DMS114 treated with DMSO at 0.1 percent for 48 hours (cell line): ENCODE data around the gene SLC6A13.
"Not testable (repeated sequence)": the region's sequence is repeated elsewhere in the genome, so short reads cannot be mapped to it uniquely, and the experiment has no call there.

Experiments
- DNase-seq: peaks from one replicate; lab custom pipeline; 2025; ENCODE audit not compliant: unreplicated experiment; lab: John Stamatoyannopoulos, UW

The SLC6A13 gene

GRCh38 chr12:262817-263216, at the start of gene SLC6A13:
TSS of gene SLC6A13 (minus strand) at chr12:262836. CDS start at chr12:260052, 2,784 bp downstream.
- DNase-seq, result no peak

DNA sequence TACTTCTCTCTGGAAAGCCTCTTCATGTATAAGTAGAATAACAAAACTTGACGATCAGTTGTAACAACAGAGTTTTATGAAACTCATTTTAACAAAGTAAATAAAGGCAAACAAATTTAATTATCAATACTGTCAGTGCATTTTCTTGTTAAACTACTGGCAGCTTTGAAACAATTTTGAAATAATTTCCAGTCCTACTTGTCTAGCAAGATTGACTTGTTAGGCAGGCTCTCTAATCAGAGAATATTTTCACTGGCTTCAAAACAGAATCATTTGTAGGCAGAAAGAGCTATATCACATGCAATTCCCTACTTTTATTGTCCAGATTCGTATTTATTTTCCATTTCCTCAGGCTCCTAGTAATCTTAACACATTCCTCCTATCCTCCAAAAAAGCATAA, 45.9 kb upstream of the SLC6A13 start:
- DNase-seq, result no peak

DNA sequence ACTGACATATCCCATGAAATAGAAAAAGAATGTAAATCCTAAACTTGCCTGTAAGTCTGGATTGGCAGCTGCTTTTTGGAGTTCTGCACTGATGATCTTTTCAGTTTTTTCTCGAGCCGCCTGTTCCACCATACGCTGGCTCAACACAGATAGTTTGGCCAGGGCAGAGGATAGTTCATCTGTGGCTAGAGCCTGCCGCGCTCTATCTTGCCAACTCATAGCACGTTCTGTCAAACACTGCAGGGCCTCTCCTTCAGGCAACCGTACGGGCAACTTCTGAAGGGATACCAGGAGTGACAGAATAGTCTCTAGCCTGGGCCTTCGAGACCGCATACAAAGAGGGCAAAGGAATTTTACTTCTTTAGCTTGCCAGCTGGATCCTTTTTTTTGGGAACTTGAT, 44.8 kb upstream of the SLC6A13 start:
- no peak for DNase-seq

DNA sequence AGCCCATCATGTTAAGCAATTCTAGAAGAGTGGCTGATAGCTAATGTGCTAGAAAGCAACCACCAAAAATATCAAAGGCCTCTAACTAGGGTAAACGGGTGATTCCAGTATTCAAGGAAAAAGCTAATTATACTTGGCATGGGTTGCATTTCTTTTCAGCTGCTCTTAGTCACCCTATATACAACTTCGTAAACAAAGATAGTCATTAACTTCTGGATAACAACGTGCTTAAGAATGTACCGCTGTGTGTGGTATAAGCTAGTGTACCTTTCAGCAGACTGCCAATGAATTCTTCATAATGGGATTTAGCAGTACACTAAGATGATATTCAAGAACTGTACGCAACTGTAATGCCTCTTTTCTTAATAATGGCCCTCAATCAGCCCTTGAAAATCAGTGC, 42.2 kb upstream of the SLC6A13 start:
- DNase-seq, result no peak

GRCh38 chr12:302766-303165, 40.1 kb upstream of the SLC6A13 start:
- DNase-seq, result not testable (repeated sequence)

DNA sequence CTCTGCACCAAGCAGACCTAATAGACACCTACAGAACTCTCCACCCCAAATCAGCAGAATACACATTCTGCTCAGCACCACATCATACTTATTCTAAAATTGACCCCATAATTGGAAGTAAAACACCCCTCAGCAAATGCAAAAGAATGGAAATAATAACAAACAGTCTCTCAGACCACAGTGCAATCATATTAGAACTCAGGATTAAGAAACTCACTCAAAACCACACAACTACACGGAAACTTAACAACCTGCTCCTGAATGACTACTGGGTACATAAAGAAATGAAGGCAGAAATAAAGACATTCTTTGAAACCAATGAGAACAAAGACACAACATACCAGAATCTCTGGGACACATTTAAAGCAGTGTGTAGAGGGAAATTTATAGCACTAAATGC, 37.5 kb upstream of the SLC6A13 start:
- not testable (repeated sequence) for DNase-seq

- DNase-seq, result not testable (repeated sequence)
Observed at GRCh38 chr12:299511-299910, 36.9 kb upstream of the SLC6A13 start.

DNA sequence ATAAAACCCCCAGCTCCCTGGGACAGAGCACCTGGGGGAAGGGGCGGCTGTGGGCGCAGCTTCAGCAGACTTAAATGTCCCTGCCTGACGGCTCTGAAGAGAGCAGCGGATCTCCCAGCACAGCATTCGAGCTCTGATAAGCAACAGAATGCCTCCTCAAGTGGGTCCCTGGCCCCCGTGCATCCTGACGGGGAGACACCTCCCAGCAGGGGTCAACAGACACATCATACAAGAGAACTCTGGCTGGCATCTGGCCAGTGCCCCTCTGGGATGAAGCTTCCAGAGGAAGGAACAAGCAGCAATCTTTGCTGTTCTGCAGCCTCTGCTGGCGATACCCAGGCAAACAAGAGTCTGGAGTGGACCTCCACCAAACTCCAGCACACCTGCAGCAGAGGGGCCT, 35.4 kb upstream of the SLC6A13 start:
- DNase-seq, result not testable (repeated sequence)

- DNase-seq, result no peak
Observed at GRCh38 chr12:295132-295531, 32.5 kb upstream of the SLC6A13 start.

DNA sequence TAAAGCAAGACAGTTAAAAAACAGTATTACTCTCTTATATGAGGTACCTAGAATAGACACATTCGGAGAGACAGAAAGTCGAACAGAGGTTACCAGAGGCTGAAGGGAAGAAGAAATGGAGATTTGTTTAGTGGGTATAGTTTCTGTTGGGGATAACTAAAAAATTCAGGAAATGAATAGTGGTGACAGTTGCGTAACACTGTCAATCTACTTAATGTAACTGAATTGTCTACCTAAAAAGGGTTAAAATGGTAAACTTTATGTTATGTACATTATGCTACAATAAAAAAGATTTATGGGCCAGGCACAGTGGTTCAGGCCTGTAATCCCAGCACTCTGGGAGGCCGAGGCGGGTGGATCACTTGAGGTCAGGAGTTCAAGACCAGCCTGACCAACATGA, 30.6 kb upstream of the SLC6A13 start:
- DNase-seq, result no peak

DNA sequence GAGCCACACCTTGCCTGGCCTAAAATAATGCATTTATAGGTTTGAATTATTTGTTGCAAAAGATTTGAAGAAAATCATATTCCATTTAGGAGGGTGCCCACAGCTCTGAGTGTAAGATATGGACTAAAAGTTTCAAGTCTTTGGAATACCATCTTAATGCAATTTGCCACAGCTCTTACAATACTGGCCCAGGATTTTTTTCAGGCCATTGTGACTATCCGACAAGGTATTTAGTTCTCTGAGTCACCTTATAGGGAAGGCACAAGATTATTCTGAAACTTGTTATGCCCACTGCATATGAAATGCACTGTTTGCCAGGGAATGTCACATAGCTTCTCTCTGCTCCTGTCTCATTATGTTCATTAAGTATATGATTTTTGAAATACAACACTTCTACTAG, 29.6 kb upstream of the SLC6A13 start:
- no peak for DNase-seq

DNA sequence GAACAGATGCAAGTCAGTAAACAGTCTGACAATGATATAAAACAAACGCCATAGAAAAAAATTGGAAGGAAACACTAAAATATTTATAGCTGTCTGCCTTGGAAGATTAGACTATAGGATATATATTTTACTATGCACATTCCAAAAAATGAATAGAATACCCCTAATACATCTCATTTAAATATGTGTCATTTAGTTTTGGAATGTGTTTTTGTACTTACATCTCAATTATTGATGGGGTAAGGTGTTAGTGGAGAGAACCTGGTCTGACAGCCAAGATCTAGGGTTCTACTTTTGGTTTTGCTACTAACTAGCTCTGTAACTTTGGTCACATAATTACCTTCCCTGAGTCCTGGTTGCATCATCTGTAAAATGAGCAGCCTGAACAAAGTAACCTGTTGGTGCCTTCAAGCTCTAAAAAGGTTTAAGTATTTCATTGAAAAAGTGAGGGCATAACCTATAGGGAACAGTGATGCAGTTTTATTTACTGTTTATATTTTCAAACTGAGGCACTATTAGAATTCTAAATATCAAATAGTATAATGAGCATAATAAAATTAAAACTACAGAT, 28.6 kb upstream of the SLC6A13 start:
- no peak for DNase-seq

- no peak for DNase-seq
Observed at GRCh38 chr12:288687-289086, 26.1 kb upstream of the SLC6A13 start.

GRCh38 chr12:286531-287300, 24.1 kb upstream of the SLC6A13 start:
- no peak for DNase-seq

- DNase-seq, result no peak
Observed at GRCh38 chr12:278046-278445, 15.4 kb upstream of the SLC6A13 start.

DNA sequence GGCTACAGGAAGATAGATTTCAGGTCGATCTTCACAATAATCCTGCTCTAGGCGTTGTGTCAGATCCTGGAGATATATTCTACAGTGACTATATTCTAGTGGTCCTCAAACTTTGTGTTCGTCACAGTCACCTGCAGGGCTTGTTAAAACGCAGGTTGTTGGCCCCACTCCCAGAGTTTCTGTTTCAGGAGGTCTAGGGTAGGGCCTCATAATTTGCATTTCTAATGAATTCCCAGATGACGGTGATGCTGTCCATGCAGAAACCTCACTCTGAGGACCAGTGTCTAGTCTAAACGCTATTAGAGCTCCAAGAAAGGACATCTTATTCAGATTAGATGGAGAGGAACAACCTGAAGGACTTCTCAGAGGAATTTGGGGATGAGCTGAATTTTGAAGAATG, 13.2 kb upstream of the SLC6A13 start:
- DNase-seq, result no peak

DNA sequence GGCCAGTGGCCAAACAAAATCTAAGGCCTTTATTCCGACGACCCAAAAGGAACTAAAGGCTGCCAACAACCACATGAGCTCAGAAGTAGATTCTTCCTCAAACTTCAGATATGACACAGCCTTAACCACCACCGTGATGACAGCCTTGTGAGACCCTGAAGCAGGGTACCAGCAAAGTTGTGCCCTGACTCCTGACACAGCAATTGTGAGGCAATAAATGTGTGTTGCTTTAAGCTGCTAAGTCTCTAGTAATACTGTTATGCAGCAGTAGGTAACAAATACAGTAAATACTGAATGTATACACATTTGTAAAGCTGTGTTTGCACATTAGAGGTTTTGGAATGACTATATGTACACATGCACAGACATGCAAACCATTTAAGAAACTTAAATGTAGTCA, 10.7 kb upstream of the SLC6A13 start:
- DNase-seq, result no peak

DNA sequence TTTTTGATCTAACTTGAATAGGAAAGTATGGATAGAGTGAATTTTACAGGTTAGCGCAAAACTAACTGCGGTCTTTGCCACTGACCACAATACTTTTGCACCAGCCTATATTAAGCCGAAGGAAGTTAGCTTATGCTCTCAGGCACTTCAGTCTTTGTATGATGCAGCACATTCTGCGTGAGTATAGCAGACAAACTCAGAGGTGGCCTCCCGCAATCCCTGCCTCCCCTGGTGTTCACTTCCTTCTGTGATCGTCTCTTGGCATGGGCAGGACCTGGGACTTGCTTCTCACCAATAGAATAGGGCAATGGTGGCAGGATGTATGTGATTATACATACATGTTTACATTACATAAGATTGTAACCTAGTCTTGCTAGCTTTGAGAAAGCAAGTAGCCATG, 10.3 kb upstream of the SLC6A13 start:
- no peak for DNase-seq

DNA sequence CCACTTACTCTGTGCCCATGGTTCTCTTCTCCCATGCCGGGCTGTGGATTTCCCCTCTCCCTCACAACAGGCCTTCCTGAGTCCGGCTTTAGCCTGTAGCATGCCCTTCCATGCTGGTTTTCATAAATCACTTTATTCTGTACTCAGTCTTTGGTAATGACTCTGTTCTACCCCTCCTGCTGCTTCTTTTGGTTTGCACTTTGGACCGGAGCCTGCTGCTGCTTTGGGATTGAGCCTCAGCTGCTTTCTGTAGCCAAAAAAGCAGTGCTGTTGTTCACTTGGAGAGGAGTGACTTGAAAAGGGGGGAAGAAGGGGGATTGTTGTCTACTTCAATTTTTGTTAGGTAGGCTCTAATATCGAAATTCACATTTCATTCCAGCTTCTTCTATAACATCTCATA, 8.5 kb upstream of the SLC6A13 start:
- DNase-seq, result no peak

GRCh38 chr12:269191-269590, 6.6 kb upstream of the SLC6A13 start:
- DNase-seq, result no peak

- DNase-seq, result no peak
Observed at GRCh38 chr12:268483-268840, 5.8 kb upstream of the SLC6A13 start.

GRCh38 chr12:267581-268482, 5.2 kb upstream of the SLC6A13 start:
- no peak for DNase-seq
